ENCODE data around the gene RPP30. TPM values are rescaled to one million over a fixed set of nuclear protein-coding genes. Genes with fewer than 3 reads are reported as not detected.

Gene RPP30
- total RNA-seq, 1 donor = 43.1 TPM

DNA sequence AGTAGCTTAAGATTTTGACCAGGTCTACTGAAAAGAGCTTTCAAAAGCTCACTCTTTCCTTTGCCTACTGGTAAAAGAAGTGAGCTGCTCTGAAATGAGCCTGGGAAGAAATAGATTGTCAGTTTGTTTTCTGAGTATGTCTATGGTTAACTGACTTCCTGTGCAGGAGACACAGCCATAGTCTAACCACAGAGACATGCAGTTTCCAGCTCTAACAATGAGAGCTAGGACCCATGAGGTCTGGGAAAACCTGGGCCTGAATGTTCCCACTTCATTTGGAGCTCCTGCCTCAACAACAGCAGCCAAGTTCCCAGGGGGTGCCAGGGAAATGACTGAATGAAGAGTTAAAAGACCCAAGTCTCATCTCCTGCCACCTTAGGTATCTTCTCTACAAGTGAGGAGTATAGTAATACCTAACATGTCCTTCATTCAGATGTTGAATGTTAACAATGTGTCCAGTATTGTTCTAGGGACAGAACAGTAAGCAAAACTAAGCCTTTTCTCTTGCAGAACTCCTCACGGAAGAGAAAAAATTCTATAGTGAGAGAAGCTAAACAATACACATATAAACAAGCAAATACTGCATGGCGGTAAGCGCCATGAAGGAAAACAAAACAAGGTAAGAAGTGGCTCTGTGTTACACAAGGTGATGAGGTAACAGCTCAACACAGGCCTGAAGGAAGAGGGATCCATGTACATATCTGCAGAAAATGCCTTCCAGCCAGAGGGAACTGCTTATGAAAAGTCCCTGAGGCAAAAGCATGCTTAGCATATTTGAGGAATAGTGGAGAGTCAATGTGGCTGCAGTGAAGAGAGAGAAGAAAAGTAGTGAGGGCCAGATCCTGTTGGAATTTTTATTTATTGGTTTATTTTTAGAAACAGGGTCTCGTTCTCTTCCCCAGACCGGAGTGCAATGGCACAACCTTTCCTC is 75.5 kb downstream of the RPP30 start:
- H3K9me3 ChIP-seq (ENCODE audit: low read depth, low read length) = no peaks in the 10 kb centered on the region
- H2AFZ ChIP-seq (ENCODE audit: low read length) = peak overlapping the region; percentile 55
- H3K4me3 ChIP-seq (ENCODE audit: insufficient read depth, low read length) = no peak overlapping the region
- H3K27ac ChIP-seq (ENCODE audit: low read depth, low read length) = no peak overlapping the region
- peaks cover 3% of the 10 kb centered on the region for H3K4me1 ChIP-seq (ENCODE audit: insufficient read depth, low read length)
- H4K20me1 ChIP-seq (ENCODE audit: insufficient read depth, low read length) = no peaks in the 10 kb centered on the region
- no peaks in the 10 kb centered on the region for H3K79me2 ChIP-seq (ENCODE audit: insufficient read depth, low read length)
- no peak overlapping the region for H3K4me2 ChIP-seq (ENCODE audit: insufficient read depth, low read length)
- DNase-seq (ENCODE audit: insufficient read length, low spot score, missing footprints) = no peak
- H3K27me3 ChIP-seq (ENCODE audit: insufficient read depth, low read length) = no peaks in the 10 kb centered on the region
- TF ChIP-seq, protein P1, sequence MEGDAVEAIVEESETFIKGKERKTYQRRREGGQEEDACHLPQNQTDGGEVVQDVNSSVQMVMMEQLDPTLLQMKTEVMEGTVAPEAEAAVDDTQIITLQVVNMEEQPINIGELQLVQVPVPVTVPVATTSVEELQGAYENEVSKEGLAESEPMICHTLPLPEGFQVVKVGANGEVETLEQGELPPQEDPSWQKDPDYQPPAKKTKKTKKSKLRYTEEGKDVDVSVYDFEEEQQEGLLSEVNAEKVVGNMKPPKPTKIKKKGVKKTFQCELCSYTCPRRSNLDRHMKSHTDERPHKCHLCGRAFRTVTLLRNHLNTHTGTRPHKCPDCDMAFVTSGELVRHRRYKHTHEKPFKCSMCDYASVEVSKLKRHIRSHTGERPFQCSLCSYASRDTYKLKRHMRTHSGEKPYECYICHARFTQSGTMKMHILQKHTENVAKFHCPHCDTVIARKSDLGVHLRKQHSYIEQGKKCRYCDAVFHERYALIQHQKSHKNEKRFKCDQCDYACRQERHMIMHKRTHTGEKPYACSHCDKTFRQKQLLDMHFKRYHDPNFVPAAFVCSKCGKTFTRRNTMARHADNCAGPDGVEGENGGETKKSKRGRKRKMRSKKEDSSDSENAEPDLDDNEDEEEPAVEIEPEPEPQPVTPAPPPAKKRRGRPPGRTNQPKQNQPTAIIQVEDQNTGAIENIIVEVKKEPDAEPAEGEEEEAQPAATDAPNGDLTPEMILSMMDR (IDR thresholded peaks at IDR 0.05; ENCODE audit: extremely low read depth, low read depth, low read length) = no peak
- H3K36me3 ChIP-seq (ENCODE audit: insufficient read depth, low read length) = no peaks in the 10 kb centered on the region

Small RNAs within 50 kb of the gene (small RNA-seq; reads per million reads assigned to genes)
- gene RF00019 = not detected
- gene RNU6-740P = not detected

Other genes starting within 250 kb of the RPP30 start
- gene HTR7, start 13.9 kb upstream of the RPP30 start, total RNA-seq = 9.8 and 12.4 TPM in 2 replicates
- gene ANKRD1, start 49.1 kb downstream of the RPP30 start, total RNA-seq = 27.7 and 52.1 TPM in 2 replicates